Activated naive CD4-positive, alpha-beta T cell treated with anti-CD3 and anti-CD28 coated beads, Interleukin-2, amount 50 U/mL, for 24 hours (primary cell): ENCODE measurements around the gene ARL8A.
"Not testable (repeated sequence)": the region's sequence is repeated elsewhere in the genome, so short reads cannot be mapped to it uniquely, and the experiment has no call there.

Experiments used
- H3K27ac Mint-ChIP-seq: one replicate; pipeline ENCODE4 v1.8.0; 2021; ENCODE audit warnings: mild to moderate bottlenecking, mixed read lengths
- H3K27me3 Mint-ChIP-seq: one replicate; pipeline ENCODE4 v1.8.0; 2021; ENCODE audit warnings: mixed read lengths
- H3K36me3 Mint-ChIP-seq: one replicate; pipeline ENCODE4 v1.8.0; 2021; ENCODE audit warnings: mixed read lengths
- H3K4me1 Mint-ChIP-seq: one replicate; pipeline ENCODE4 v1.8.0; 2021; ENCODE audit warnings: mixed read lengths
- H3K4me3 Mint-ChIP-seq: one replicate; pipeline ENCODE4 v1.8.0; 2021; ENCODE audit warnings: mild to moderate bottlenecking, mixed read lengths
- H3K9me3 Mint-ChIP-seq: one replicate; pipeline ENCODE4 v1.8.0; 2021; ENCODE audit warnings: mixed read lengths

The ARL8A gene

GRCh38 chr1:202144402-202145067 lies at the start of gene ARL8A:
Gene ARL8A (minus strand): TSS chr1:202144737. CDS start chr1:202144572, 165 bp downstream.
- H3K36me3 Mint-ChIP-seq: peaks cover 3% of the 10 kb centered on the region
- H3K4me1 Mint-ChIP-seq: peaks cover 30% of the 10 kb centered on the region

GRCh38 chr1:202194328-202194648 lies 49.8 kb upstream of the ARL8A start:
- Mint-ChIP-seq H3K4me1 (peaks cover 21% of the 10 kb centered on the region), H3K27me3 (peaks cover 10% of the 10 kb centered on the region), H3K27ac (no peak overlapping the region), H3K36me3 (no peaks in the 10 kb centered on the region), H3K4me3 (no peak overlapping the region), H3K9me3 (no peaks in the 10 kb centered on the region)

More at GRCh38 chr1:202144402-202145067, at the start of gene ARL8A:
- Mint-ChIP-seq H3K4me3 (peak within 1 kb of the TSS; percentile 92), H3K9me3 (no peaks in the 10 kb centered on the region), H3K27me3 (no peaks in the 10 kb centered on the region), H3K27ac (peak within 1 kb of the TSS; percentile 92)

- Mint-ChIP-seq H3K36me3 (no peaks in the 10 kb centered on the region), H3K27me3 (peaks cover 10% of the 10 kb centered on the region), H3K27ac (no peak within 1 kb of the TSS), H3K9me3 (no peaks in the 10 kb centered on the region), H3K4me3 (peak within 1 kb of the TSS; percentile 73), H3K4me1 (peaks cover 17% of the 10 kb centered on the region)
Measured at GRCh38 chr1:202193614-202194327, 49.2 kb upstream of the ARL8A start, which contains the start of gene LGR6. Gene LGR6 (plus strand): TSS chr1:202193799. CDS start chr1:202193990, 191 bp downstream.

- no peaks in the 10 kb centered on the region for H3K36me3 Mint-ChIP-seq
- peak overlapping the region; percentile 73 for H3K4me3 Mint-ChIP-seq
- H3K27ac Mint-ChIP-seq: no peak overlapping the region
- H3K27me3 Mint-ChIP-seq: peaks cover 10% of the 10 kb centered on the region
- H3K4me1 Mint-ChIP-seq: peaks cover 11% of the 10 kb centered on the region
- H3K9me3 Mint-ChIP-seq: no peaks in the 10 kb centered on the region
Measured at GRCh38 chr1:202192770-202193613, 48.5 kb upstream of the ARL8A start.

- H3K27me3 Mint-ChIP-seq: peaks cover 10% of the 10 kb centered on the region
- not testable (repeated sequence) for H3K27ac Mint-ChIP-seq, H3K4me1 Mint-ChIP-seq, H3K36me3 Mint-ChIP-seq, H3K4me3 Mint-ChIP-seq, H3K9me3 Mint-ChIP-seq
Measured at GRCh38 chr1:202191391-202191790, 46.9 kb upstream of the ARL8A start.

GRCh38 chr1:202189918-202190715 lies 45.6 kb upstream of the ARL8A start:
- peaks cover 7% of the 10 kb centered on the region for H3K27me3 Mint-ChIP-seq
- H3K36me3 Mint-ChIP-seq: no peaks in the 10 kb centered on the region
- H3K9me3 Mint-ChIP-seq: no peaks in the 10 kb centered on the region
- no peak overlapping the region for H3K4me3 Mint-ChIP-seq
- peaks cover 5% of the 10 kb centered on the region for H3K4me1 Mint-ChIP-seq
- no peak overlapping the region for H3K27ac Mint-ChIP-seq

GRCh38 chr1:202189001-202189790 lies 44.7 kb upstream of the ARL8A start:
- H3K27me3 Mint-ChIP-seq: peaks cover 2% of the 10 kb centered on the region

GRCh38 chr1:202187697-202188407 lies 43.3 kb upstream of the ARL8A start:
- Mint-ChIP-seq H3K27ac (no peak overlapping the region), H3K27me3 (no peaks in the 10 kb centered on the region), H3K4me3 (no peak overlapping the region), H3K4me1 (peaks cover 10% of the 10 kb centered on the region), H3K36me3 (no peaks in the 10 kb centered on the region), H3K9me3 (no peaks in the 10 kb centered on the region)

More at GRCh38 chr1:202189001-202189790, 44.7 kb upstream of the ARL8A start:
- Mint-ChIP-seq H3K36me3 (no peaks in the 10 kb centered on the region), H3K9me3 (no peaks in the 10 kb centered on the region), H3K4me3 (no peak overlapping the region), H3K27ac (no peak overlapping the region), H3K4me1 (peaks cover 9% of the 10 kb centered on the region)

GRCh38 chr1:202187041-202187671 lies 42.6 kb upstream of the ARL8A start:
- H3K4me3 Mint-ChIP-seq: no peak overlapping the region
- H3K36me3 Mint-ChIP-seq: no peaks in the 10 kb centered on the region
- no peaks in the 10 kb centered on the region for H3K9me3 Mint-ChIP-seq
- peaks cover 10% of the 10 kb centered on the region for H3K4me1 Mint-ChIP-seq
- no peak overlapping the region for H3K27ac Mint-ChIP-seq
- no peaks in the 10 kb centered on the region for H3K27me3 Mint-ChIP-seq

GRCh38 chr1:202186327-202186726 lies 41.8 kb upstream of the ARL8A start:
- H3K27me3 Mint-ChIP-seq: no peaks in the 10 kb centered on the region
- H3K4me1 Mint-ChIP-seq: peaks cover 10% of the 10 kb centered on the region
- H3K36me3 Mint-ChIP-seq: no peaks in the 10 kb centered on the region
- no peak overlapping the region for H3K4me3 Mint-ChIP-seq
- no peak overlapping the region for H3K27ac Mint-ChIP-seq
- no peaks in the 10 kb centered on the region for H3K9me3 Mint-ChIP-seq

- H3K27me3 Mint-ChIP-seq: no peaks in the 10 kb centered on the region
Measured at GRCh38 chr1:202184750-202185460, 40.4 kb upstream of the ARL8A start.

GRCh38 chr1:202182040-202182877 lies 37.7 kb upstream of the ARL8A start:
- Mint-ChIP-seq H3K27me3 (no peaks in the 10 kb centered on the region), H3K36me3 (no peaks in the 10 kb centered on the region), H3K9me3 (no peaks in the 10 kb centered on the region), H3K4me1 (peaks cover 10% of the 10 kb centered on the region), H3K4me3 (no peak overlapping the region), H3K27ac (no peak overlapping the region)

More at GRCh38 chr1:202184750-202185460, 40.4 kb upstream of the ARL8A start:
- Mint-ChIP-seq H3K4me3 (no peak overlapping the region), H3K9me3 (no peaks in the 10 kb centered on the region), H3K27ac (no peak overlapping the region), H3K4me1 (peaks cover 10% of the 10 kb centered on the region), H3K36me3 (no peaks in the 10 kb centered on the region)
